GM18861 (cell line): ENCODE measurements around the gene ERICH2.

Experiments
- ATAC-seq: cut with Tn5 transposase; IDR thresholded peaks from one replicate; pipeline ENCODE4 v1.9.1; 2021; ENCODE audit not compliant: unreplicated experiment

ERICH2 gene

DNA sequence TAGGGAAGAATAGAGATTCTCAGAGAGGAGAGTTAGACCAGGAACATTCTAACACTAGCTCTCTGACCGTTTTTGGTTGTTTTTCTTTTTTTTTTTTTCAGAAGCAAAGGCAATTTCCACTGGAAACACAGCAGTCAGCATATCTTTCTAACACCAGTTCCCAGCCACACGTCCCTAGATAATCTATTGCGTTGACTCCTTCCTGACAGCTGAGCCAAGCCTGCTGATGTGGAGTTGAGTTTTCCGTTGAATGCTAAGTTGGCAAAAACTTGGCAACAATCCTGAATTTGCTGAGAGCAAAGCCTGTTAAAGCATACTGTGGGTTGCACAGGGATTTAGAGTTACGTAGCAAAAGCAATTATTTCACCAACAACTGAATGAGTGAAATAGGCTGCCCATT is 65.8 kb downstream of the ERICH2 start:
- ATAC-seq = no peak

DNA sequence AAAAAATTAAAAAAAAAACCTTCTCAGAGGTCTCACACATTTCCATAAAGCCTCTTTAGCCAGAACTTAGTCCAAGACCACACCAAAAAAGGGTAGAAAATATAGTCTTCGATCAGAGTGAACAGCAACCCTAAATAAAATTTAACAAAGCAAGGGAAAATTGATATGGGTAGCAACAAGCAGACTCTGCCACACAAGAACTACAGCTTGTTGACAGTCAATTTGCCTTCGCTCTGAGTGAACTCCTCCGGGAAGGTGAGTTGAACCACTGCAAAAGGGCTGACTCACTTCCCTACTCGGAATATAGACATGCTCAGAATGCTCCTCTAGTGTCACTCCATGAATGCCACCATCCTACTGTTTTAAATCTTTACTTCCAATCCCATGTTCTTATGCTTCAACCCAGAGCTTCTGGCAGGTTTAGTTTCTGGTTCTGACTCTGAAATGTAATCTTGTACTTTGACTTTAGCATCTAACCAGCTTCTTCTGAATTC is 70.6 kb downstream of the ERICH2 start:
- no peak for ATAC-seq

DNA sequence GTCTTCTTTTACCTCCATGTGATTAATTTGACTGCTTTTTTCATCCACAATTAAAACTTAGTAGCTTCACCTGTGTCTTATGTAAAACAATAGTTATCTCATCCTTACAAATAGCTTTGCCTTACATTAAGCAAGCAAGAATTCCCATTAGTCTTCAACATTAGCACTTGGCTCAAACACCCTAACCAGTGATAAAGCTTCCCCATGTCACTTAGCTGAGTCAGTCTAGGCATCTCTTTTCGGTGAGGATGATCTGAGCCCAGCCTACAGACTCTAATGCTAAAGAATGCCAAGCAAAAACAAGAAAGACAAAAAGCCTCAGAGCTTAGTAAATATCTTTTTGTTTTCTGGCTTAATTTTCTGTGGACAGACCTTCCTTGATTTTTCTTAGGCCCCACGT is 72.6 kb downstream of the ERICH2 start:
- ATAC-seq = no peak

DNA sequence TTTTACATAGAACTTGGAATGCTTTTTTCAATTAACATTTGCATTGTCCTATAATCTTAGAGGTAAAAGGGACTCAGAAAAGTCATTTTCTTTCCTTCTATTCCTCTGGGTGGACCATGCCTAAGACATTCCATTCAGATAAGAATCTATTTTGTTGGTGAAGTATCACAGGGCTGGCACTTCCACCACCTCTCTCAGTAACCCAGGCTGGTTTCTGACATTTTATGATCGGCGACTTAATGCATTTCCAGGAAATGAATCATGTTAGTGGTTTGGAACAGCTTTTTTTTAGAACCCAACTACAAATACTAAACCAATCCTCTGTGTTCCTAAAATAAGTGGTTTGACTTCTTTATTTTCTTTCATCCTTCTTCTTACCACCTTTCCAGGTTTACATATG is 73.5 kb downstream of the ERICH2 start:
- ATAC-seq = no peak

- no peak for ATAC-seq
These were observed 75.2 kb downstream of the ERICH2 start for GRCh38 chr2:170845343-170845742.

DNA sequence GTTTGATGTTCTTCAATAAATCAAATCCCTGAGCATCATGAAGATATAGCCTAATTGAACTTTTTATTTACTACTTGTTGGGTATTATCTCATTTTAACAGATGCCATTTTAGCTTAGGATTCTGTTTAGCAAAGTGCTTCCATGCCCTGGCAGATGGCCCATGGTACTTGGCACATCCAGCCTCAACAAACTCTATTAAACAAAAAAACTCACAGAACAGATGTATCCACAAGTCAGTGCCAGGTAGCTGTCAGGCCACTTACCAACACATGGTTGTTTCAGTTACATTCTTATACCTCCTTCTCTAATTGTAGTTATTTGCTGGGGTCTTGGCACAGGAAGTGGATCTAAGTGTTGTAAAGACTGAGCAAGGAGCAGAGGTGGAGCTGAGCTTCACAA is 76.1 kb downstream of the ERICH2 start:
- ATAC-seq = no peak

DNA sequence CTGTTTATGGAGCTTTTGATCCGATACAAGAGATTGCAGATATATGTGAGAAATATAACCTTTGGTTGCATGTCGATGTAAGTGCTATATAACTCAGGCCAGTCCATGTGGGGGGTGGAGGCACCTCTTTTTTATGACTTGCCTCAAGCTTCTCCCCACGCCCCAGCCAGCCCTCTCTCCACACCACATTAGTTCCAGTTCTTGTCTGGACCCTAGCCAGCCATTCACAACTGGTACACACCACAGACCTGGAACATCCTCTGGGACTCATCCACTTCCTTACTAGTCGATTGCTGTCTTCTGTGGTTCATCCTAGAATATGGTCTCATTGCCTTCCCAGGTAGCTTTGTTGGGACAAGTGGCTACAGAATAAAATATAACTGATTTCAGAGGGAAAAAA is 77.5 kb downstream of the ERICH2 start:
- no peak for ATAC-seq
